ENCODE data around the gene FAM219B. TPM values are rescaled to one million over a fixed set of nuclear protein-coding genes. Genes with fewer than 3 reads are reported as not detected.

FAM219B gene, protein sequence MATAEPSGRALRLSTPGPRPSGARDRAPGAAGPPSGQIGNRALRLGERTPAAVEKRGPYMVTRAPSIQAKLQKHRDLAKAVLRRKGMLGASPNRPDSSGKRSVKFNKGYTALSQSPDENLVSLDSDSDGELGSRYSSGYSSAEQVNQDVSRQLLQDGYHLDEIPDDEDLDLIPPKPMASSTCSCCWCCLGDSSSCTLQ
- total RNA-seq = 21.5 and 36.3 TPM in 2 replicates

DNA sequence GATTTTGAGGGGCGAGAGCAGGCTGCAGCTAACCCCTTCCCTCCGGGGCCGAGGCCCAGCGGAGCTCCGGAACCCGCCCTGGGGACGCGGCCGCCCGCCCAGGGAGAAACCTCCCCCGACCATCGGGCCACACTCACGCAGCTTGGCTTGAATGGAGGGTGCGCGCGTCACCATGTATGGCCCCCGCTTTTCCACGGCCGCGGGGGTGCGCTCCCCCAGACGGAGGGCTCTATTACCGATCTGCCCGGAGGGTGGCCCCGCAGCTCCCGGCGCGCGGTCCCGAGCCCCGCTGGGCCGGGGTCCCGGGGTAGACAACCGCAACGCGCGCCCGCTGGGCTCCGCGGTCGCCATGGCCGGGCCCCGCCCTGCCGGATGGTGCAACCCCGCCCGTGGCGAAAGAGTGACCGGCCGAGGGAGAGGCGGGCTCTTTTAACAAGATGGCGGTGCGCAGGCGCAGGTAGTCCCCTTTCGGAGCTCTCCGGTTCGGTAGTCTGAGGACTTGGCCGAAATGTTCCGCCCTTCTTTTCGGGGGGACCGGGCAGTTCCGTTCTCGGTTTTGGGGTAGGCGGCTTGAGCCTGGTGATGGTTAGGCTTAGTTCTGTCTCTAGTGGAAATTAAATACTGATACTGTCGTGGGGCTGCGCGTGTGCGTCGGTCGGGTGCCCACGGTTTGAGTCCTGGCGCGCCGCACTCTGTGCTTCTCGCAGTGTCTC lies at the start of gene FAM219B:
TSS of gene FAM219B (minus strand) at position 402 of the 713 bp plus-strand sequence. CDS start at position 351, 51 bp downstream.
- no peak for DNase-seq (ENCODE audit: low read depth)
- TF ChIP-seq, protein P1, sequence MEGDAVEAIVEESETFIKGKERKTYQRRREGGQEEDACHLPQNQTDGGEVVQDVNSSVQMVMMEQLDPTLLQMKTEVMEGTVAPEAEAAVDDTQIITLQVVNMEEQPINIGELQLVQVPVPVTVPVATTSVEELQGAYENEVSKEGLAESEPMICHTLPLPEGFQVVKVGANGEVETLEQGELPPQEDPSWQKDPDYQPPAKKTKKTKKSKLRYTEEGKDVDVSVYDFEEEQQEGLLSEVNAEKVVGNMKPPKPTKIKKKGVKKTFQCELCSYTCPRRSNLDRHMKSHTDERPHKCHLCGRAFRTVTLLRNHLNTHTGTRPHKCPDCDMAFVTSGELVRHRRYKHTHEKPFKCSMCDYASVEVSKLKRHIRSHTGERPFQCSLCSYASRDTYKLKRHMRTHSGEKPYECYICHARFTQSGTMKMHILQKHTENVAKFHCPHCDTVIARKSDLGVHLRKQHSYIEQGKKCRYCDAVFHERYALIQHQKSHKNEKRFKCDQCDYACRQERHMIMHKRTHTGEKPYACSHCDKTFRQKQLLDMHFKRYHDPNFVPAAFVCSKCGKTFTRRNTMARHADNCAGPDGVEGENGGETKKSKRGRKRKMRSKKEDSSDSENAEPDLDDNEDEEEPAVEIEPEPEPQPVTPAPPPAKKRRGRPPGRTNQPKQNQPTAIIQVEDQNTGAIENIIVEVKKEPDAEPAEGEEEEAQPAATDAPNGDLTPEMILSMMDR (conservative IDR thresholded peaks at IDR 0.05; ENCODE audit: low read depth, low read length) = no peak
- H3K4me3 ChIP-seq (ENCODE audit: low read depth, low read length) = peak within 1 kb of the TSS; percentile 88

DNA sequence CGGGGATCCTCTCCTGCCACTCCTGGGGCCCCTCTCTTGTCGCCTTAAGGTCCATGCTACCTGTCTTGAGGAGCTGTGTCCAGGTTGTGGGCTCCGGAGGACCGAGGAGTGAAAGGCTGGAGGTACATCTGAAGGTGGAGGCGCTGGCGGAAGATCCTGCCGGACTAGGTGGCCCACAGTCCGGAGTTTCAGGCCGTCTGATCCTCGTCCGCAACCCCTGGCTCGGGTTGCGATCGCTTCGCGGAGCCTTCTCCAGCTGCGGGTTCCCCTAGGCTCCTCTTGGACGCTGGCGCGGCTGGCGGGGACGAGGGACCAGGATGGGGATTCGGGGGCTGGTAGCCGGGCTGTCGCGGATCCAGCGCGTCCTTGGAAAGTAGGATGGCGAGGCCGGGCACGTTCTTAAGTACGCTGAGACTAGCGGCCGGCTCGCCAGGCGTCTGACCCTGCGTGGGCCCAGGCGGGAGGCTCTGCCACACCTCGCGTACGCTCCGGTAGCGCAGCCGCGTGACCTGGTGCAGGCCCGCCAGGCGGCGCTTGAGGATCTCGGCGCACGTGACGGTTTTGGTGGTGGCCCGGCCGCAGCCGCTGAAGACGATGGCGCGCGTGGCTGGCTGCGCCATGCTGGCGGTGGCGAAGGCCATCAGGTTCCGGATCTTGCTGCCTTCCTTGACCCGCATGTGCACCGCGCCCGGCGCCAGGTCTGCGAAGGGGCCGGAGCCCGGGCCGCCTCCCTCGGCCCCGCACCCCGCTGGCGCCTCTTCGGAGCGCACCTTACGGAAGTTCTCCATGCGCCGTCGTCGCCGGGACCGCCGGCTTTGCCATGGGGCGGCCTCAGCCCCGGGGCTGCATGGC lies 49.4 kb upstream of the FAM219B start:
- TF ChIP-seq, protein P1 (conservative IDR thresholded peaks at IDR 0.05; ENCODE audit: low read depth, low read length) = peak; percentile 47
- DNase-seq (ENCODE audit: low read depth) = no peak
- peak overlapping the region; percentile 64 for H3K4me3 ChIP-seq (ENCODE audit: low read depth, low read length)

DNA sequence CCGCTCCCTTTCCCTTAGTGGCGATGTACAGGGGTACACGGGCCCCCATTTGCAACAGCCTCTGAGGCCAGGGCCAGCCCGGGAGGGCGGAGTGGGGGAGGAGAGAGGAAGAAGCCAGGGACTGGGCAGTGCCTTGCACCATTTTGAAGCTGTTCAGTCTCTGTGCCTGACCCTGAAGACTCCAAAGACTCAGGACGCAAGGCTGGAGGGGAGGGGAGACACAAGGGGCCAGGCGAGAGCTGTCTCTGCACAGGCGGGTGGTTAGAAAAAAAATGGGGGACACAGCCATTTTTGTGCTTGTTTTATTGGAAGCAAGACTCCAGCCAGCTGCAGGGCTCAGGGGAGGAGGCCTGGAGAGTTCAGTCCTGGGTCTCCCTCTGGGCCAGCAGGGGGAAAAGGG lies 48.4 kb upstream of the FAM219B start:
- DNase-seq (ENCODE audit: low read depth) = no peak
- H3K4me3 ChIP-seq (ENCODE audit: low read depth, low read length) = peak overlapping the region; percentile 64
- TF ChIP-seq, protein P1 (conservative IDR thresholded peaks at IDR 0.05; ENCODE audit: low read depth, low read length) = no peak

DNA sequence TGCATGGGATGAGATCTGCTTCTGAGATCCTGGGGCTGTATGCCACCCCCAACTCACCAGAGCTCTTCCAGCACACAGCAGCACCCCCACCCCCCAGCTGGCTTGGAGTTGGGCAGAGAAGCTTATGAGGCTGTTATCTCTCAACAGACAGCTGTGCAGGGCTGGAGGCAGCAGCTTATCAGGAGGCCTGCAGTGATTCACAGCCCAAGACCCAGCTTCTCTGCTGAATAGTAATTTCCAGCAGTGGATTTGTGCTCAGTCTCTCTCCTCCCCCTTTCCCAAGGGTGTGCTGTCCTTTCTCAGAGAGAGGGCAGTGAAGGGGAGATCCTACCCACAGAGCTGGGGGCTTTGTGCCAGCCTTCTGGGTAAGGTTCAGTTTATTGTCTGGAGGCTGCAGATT lies 47.9 kb upstream of the FAM219B start:
- DNase-seq (ENCODE audit: low read depth) = no peak
- TF ChIP-seq, protein P1 (conservative IDR thresholded peaks at IDR 0.05; ENCODE audit: low read depth, low read length) = no peak
- peak overlapping the region; percentile 6 for H3K4me3 ChIP-seq (ENCODE audit: low read depth, low read length)

DNA sequence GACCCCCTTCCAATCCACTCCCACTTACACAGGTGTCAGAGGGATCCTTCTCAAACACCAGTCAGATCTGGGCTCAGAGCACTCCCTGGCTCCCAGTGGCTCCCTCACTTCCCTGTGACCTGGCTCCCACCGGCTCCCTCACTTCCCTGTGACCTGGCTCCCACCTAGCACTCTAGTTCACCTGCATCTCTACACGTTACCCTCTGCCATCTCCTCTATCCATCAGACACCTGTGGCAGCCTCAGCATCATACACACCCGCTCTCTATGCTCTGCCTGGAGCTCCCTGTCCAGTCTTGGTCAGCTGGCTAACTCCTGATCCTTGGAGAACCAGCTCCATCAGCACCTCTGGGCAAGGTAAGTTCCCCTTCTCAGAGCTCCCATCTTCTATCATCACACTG lies 44.4 kb upstream of the FAM219B start:
- TF ChIP-seq, protein P1 (conservative IDR thresholded peaks at IDR 0.05; ENCODE audit: low read depth, low read length) = no peak
- H3K4me3 ChIP-seq (ENCODE audit: low read depth, low read length) = no peak overlapping the region
- DNase-seq (ENCODE audit: low read depth) = no peak

DNA sequence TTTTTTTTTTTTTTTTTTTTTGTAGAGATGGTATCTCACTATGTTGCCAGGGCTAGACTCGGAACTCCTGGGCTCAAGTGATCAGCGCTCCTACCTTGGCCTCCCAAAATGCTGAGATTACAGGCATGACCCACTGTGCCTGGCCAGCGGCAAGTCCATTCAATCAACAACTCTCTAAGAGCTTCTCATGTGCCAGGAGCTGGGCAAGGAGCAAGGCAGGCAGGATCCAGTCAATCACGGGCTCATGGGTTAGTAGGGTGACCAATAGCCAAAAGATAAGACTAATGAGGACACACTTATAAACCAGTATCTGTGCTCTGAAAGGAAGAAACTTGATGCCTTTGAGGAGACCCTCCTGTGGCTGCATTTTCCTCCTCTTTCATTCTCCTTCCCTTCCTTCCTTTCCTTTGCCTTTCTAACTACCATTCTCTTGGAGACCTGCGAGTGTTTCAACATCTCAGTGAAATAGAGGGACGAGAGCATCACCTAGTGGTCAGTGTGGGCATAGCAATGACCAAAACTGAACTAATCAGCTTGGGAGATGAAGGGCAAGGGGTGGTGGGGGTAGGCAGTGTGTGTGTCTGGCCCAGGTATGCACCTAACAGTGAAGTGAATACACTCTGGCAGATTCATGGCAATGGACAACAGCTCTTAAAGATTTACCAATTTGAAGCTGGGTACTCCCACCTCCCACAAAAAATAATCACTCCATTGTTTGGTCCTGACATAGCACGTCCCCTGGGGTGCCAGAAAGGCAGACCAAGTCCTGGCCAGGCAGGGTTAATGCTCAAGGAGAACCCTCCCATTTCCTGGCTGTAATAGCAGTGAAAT lies 43.6 kb upstream of the FAM219B start:
- no peak overlapping the region for H3K4me3 ChIP-seq (ENCODE audit: low read depth, low read length)
- no peak for DNase-seq (ENCODE audit: low read depth)
- TF ChIP-seq, protein P1 (conservative IDR thresholded peaks at IDR 0.05; ENCODE audit: low read depth, low read length) = peak; percentile 99

Data from epithelial cell of proximal tubule (primary cell).